Hematopoietic multipotent progenitor cell treated with erythropoietin and hydrocortisone succinate and interleukin-3 and kit ligand, for 8 days (in vitro differentiated cells): ENCODE results near the gene GABRB1.

Experiments
- DNase-seq: peaks from one replicate; pipeline ENCODE4 v3.0.0-alpha.2; 2015

GABRB1 gene

GRCh38 chr4:47122592-47123291 is 91.4 kb downstream of the GABRB1 start:
- peak; percentile 78 for DNase-seq

- DNase-seq: no peak
Observed at GRCh38 chr4:47128991-47129390, 97.6 kb downstream of the GABRB1 start.

- DNase-seq: no peak
Observed at GRCh38 chr4:47135210-47135609, 103.8 kb downstream of the GABRB1 start.

- no peak for DNase-seq
Observed at GRCh38 chr4:47143261-47143660, 111.9 kb downstream of the GABRB1 start.

- DNase-seq: no peak
Observed at GRCh38 chr4:47145630-47146029, 114.3 kb downstream of the GABRB1 start.

GRCh38 chr4:47154816-47155370 is 123.5 kb downstream of the GABRB1 start:
- no peak for DNase-seq

- DNase-seq: no peak
Observed at GRCh38 chr4:47155919-47156318, 124.6 kb downstream of the GABRB1 start.

GRCh38 chr4:47160095-47160494 is 128.7 kb downstream of the GABRB1 start:
- DNase-seq: no peak

GRCh38 chr4:47167081-47168035 is 136.0 kb downstream of the GABRB1 start:
- DNase-seq: no peak

- DNase-seq: no peak
Observed at GRCh38 chr4:47184083-47184482, 152.7 kb downstream of the GABRB1 start.

GRCh38 chr4:47185761-47186160 is 154.4 kb downstream of the GABRB1 start:
- no peak for DNase-seq

GRCh38 chr4:47187608-47188007 is 156.2 kb downstream of the GABRB1 start:
- DNase-seq: no peak

- no peak for DNase-seq
Observed at GRCh38 chr4:47193179-47193578, 161.8 kb downstream of the GABRB1 start.

GRCh38 chr4:47194036-47194737 is 162.8 kb downstream of the GABRB1 start:
- DNase-seq: no peak

- DNase-seq: no peak
Observed at GRCh38 chr4:47195706-47196105, 164.3 kb downstream of the GABRB1 start.

GRCh38 chr4:47198791-47199190 is 167.4 kb downstream of the GABRB1 start:
- DNase-seq: no peak

GRCh38 chr4:47203593-47203992 is 172.2 kb downstream of the GABRB1 start:
- no peak for DNase-seq

GRCh38 chr4:47207555-47207954 is 176.2 kb downstream of the GABRB1 start:
- no peak for DNase-seq

- DNase-seq: no peak
Observed at GRCh38 chr4:47209833-47210232, 178.5 kb downstream of the GABRB1 start.

- no peak for DNase-seq
Observed at GRCh38 chr4:47210828-47211227, 179.5 kb downstream of the GABRB1 start.

- no peak for DNase-seq
Observed at GRCh38 chr4:47213106-47213505, 181.7 kb downstream of the GABRB1 start.

- no peak for DNase-seq
Observed at GRCh38 chr4:47213539-47213938, 182.2 kb downstream of the GABRB1 start.

- DNase-seq: no peak
Observed at GRCh38 chr4:47213971-47214370, 182.6 kb downstream of the GABRB1 start.
